CD4-positive, alpha-beta T cell treated with Interferon gamma for 1 hour (primary cell): ENCODE results near the gene HPS1.
A peak's percentile ranks its signal among the peaks of the same experiment; 100 is the strongest.

Source experiments
- DNase-seq: peaks from one replicate; pipeline ENCODE4 v3.0.0-alpha.2; 2020

The HPS1 gene

DNA sequence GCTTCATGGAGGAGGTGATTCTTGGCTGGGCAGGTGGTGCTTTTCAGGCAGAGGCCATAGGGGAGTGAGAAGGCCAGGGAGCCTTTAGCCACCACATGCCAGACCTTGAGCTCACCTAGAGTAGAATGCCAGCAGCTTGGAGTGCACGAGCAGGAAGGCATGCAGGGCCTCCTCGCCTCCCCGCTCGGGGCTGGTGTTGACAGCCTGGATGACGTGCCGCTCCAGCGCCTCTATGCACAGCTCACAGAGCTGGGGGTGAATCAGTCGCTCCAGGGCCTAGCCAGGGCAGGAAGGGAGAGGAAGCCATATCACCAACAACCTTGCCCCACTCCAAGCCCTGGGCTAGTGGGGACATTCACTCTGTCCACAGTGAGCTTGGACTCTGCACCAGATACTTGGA, 15.7 kb downstream of the HPS1 start:
- DNase-seq = no peak

DNA sequence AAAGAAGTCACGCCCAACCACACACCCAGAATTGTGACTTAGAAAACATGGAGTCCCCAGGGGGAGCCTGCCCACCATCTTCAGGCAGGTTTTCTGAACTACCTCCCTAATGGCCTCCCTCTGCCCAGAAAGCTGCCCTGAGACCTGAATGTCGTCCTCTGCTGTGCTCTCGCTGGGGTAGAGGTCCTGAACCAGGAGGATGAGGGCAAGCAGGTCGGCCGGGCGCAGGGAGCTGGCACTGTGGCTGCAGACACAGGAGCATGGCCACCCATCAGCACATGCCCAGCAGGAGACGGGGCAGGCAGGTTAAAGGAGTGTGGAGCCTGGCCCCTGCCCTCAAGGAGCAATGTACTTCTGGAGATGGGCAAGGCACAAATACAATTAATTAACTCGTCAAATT, 16.3 kb downstream of the HPS1 start:
- no peak for DNase-seq

DNA sequence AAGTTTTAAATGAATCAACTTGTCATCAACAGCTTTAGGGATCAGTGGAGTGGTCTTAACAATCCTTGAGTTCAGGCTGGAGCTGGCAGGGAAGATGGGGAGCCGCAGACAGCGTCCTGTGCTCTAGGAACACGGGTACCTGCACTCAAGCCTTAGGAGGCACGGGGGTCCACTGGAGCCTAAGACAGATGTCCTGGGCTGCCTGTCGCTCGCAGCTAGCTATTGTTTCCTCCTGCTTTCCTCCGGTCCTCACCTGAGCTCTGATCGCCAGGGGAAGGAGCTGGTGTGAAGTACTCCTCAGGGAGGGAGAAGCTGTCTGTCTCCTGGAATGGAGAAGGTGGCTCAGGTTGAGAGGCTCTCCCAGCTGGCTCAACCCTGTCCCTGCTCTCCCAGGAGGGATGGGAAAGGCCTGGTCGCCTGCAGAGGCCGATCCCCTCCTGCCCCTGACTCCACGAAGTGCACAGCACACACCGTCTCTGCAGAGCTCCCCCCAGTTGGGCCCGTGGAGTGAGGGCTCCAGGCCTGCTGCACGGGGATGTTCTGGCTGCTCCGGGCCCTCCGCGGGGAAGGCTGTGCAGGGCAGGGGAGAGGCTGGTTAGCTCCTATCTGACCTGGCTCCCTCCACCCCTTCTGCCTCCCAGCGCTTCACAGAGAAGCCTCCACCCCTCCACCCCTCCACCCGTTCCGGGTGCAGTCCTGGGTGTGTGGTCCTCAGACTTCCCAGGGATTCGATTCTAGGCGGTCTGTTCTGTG, 17.2 kb downstream of the HPS1 start:
- DNase-seq = no peak

DNA sequence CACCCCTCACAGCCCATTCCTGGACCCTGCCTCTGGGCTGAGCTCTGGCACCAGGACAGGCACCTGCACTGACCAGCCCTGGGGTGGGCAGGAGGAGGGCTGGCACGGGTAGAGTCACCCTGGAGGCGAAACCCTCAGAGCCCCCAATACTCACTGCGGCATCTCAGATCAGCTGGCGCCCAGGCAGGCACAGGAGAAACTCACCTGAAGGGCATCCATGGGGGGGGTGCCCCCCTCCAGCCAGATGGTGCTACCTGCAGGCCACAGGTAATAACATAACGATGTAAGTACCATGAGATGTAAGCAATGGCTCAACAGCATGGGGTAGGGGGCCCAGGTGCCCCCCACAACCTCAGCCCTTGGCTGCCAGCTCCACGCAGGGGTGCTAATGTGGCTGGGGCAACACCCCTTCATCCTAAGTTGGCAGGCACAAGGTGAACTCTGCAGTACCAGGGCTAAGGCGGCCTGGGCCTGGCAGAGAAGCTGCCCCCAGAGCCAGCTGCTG, 19.7 kb downstream of the HPS1 start:
- DNase-seq = no peak

DNA sequence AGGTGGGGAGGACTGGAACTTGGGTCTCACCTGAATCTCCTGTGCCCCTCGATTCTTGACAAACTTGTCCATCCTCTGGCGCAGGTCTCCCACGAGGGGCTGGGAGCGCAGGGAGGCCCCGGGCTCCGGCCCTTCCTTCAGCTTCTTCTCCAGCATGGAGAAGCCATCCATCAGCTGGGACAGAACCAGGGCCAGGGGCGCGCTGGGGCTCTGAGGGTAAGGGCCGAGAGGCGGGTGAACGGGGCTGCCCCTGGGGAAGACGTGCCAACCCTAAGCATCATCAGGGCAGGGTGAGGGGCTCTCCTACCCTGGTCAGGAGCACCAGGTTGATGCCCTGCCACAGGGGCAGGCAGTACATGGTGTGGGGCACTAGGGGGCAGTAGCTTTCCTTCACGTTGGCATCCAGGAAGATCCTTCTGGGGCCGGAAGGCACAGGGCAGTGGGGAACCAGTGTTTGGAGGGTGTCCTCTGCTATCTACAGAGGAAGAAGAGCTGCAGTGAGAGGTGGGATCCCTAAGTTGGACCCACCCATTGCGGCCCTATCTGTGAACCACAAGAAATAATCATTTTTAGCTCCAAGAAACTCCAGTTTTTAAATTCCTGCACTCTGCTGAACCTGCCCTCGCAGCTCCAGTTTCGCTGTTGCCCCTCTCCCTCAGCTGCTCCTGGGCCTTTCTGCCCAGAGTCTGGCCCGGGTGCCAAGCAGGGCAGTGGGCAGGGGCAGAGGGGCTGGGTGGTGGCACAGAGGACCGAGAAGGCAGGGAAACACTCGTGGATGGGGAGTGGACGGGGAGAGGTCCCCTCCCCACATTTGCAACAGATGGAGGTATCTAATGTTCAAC, 21.0 kb downstream of the HPS1 start:
- DNase-seq = peak; percentile 36

DNA sequence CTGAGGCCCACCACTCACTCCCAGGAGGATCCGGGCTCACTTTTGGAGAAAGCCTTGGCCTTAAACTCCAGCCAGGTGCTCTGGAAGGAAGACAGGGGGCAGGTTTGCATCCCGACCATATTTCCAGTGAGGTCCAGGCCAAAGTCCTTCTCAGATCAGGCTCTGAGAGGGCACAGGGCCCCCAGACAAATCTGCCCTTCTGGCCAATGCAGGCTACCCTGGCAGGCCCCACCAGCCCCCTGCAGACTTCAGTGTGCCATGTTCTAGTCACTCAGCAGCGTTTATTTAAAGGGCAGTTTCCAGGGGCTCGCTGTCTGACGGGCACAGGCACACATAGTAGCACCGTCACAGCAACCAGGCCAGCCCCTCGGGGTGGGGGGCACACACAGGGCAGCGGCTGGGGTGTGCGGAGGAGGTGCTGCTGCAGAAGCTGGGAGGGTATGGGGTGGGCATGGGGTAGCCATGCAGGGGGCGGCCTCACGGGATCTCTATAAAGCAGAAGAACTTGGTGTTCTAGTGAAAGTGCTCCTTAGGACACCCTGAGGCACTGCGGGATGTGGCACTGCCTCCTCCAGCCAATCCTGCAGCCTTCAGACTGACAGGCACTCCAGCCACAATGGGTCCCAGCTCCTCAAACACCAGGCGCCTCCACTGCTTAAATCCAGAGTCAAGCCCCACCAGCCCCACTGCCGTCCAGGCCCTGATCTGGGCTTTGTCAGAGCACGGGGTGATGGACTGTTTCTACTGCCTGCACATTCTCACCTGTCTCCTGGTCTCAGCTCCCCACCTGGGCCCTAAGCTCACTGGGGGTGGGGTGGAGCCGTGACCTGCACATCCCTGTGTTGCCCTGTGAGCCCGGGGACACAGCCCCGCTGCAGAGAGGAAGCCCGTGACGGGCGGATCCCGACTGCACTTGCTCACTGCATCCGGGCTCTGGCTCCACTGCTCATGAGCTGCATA, 22.2 kb downstream of the HPS1 start:
- DNase-seq = no peak

DNA sequence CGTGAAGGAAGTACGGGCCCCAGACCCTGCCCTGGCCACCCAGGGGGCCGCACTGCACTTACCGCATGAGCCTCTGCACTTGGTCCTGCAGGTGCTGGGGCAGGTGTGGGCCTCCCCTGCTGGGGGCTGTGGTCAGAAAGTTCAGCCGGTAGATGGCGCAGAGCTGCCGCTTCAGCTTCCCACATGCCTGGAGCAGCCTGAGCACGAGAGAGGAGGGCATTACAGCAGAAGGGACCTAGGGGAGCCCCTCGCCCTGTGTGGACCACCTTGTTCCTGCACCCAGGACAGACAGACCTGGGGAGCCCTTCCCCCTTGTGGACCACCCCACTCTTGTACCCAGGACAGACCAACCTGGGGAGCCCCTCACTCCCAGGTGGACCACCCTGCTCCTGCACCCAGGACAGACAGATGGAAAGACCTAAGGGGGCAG, 23.0 kb downstream of the HPS1 start:
- no peak for DNase-seq

DNA sequence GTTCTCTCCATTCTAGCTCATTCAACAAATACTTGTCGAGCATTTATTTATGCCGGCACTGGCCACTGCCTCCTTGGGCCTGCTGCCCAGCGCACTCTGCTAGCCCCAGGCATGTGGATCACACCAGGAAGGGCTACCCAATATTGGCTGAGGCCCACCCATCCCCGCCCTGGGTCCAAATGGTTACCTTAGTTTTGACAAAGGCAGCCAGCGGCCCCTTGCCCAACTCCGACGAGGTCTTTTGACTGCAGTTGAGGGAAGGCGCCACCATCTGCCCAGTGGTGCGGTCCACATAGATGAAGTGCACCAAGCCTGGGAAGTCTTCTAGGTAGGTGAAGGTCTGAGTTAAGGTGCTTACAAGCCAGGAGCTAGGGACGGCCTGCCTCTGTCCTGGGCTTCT, 24.6 kb downstream of the HPS1 start:
- no peak for DNase-seq

DNA sequence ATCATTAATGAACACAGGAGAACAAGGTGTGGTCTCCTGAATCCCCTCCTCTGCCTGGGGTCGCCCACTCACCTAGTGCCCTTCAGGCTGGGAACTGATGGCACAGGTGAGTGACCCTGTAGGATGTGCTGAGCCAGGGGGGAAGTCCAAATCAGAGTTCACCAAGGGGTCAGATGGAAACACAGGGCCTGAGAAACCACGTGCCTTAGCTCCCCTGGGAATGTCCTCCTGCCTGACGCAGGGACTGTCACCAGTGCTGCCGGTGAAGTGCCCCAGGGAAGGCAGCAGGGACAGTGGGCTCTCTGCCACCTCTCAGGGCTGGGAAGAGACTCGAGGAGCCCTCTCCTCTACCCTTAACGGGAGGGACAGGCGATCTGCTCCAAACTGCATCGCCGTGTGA, 25.9 kb downstream of the HPS1 start:
- DNase-seq = no peak

DNA sequence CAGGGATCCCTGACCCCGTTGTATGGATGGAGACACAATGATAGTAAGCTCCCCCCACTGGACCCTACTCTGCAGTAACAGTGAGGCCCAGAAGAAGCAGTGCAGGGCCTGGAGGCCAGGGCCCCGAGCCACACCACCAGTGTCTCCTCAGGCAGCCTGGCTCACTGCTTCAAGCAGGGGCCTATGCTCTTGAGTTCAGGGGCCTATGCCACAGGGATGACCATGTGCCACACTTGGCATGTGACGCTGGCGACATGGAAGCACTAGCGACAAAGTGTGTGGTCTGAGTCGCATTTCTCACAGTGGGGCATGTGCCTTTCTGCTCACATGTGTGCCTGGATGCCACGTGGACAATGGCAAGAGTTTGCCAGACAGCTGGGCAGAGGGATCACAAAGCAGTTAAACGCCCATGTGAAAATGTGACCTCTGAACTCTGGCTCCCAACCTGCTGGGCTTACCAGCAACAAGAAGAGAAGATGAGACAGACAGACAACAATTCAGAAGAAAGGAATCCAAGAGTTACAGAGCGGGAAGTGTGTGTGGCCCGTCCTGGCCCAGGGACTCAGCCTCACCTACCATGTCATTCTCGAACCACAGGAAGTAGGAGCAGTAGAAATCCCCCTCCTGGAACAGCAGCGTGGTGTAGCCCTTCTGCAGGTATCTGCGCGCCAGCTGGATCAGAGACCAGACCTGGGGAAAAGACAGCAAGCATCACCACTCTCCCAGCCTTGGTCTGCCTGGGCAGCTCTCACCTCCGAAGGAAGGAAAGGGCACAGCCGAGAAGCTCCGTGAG, 27.1 kb downstream of the HPS1 start:
- DNase-seq = no peak

DNA sequence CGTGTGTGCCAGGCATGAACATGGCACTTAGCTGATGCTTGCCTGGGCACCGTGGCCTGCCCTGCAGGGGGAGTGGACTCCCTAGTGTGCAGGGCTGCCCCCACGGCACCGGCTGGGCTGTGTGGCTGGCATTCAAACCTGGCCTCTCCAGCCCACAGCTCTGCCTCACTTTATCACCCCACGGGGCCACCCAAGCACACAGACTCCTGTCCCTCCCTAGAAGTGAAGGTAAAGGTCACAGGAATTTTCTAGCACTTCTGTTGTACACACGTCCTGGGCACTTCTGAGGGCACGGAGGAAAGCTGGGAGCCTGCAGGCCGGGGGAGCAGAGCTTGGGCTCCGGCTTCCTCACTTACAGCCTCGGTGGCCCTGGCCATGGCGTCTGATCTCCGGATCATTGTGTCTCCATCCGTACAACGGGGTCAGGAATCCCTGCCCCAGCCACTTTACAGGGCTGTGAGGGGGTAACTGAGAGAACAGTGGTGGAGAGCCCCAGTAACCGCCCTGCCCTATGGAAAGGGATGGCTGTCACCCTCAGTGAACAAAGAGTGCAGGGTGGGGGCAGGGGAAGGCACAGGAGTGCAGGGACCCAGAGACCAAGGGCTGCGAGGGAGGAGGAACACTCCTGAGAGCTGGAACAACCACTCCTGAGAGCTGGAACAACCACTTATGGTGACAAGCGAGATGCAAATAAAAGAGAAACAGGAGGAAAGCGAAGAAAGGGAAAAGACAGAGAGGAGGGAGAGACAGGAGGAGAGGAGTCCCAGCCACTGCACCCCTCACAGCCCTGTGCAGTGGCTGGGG, 27.9 kb downstream of the HPS1 start:
- DNase-seq = no peak

DNA sequence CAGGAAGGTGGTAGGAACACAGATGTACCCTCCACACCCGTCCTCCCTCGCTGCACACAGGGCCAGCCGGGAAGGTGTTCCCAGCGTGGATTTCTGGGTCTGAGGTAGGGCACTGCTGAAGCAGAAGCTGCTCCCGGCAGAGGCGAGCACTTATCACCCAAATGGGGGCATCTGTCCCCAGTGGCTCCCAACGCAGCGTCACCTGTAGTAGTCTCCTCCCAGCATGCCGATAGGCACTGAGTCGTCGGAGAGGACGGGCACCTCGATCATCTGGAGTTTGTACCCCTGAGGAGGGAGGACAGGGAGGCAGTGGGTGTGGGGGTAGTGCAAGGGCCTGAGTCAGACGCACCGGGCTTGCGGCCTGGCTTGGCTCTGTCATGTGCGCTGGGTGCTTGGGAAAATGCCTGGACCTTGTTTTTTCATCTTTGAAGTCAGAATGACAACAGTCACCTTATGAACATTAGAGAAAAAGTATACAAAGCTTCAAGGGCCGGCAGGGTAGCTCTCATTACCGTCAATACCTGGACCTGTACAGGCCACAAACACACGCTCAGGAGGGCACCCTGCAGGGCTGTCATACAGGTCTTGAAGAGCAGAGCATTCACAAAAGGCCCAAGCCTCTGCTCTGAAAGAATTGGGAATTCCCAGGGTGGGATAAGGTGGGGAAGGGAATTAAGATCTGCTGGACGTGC, 28.6 kb downstream of the HPS1 start:
- no peak for DNase-seq

DNA sequence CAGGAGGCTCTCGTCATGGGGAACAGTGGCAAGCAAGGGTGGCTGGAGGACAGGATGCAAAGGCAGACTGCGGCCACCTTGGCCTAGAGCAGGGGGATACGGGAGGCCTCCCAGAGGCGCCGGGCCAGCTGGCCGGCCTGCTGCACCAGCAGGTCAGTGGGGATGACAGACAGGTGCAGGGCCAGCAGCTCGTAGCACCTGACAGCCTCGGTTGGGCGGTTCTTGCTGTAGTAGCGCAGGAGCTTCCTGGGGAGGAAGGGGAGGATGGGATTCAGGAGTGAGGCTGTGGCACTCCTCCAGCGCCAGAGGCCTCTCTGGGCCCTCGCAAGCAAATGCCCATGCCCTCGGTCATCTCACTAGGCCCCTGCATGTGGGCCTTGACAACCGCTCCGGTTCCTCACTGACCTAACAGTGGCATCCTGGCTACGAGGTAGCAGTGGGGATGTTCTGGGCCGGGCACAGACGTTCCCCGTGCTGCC, 29.2 kb downstream of the HPS1 start:
- no peak for DNase-seq

DNA sequence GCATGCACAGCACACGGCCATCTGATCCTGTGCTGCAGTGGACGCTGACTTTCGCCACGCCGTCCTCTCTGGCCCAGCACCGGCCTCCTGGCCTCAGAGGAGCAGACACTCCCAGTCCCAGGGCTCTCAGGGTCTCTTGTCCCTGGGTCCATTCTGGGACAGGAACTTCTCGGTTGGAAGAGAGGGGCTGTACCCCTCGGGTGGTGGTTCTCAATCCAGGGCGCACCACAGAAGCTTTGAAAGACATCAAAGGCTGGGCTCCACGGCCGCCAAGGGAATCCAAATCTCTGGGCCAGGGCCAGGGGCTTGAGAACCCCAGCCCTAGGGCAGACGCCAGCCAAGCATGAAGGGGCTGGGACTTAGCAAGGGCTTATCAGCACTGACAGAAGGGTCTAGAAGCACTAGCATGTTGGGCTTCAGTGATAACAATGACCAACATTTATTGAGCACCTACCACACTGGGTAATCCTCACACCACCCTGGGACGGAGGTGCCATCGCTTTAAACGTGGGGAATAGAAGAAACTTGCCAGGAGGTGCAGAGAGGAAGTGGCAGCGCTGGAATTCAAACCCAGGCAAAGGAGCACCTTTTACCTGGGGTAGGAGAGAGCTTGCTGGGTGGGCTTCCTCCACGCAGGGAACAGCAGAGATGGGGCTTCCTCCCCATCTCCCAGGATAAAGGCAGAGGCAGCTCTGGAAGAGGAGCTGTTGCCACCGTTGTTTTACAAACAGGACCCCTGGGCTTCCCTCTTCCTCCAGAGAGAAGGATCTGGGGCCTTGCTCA, 29.9 kb downstream of the HPS1 start:
- no peak for DNase-seq

DNA sequence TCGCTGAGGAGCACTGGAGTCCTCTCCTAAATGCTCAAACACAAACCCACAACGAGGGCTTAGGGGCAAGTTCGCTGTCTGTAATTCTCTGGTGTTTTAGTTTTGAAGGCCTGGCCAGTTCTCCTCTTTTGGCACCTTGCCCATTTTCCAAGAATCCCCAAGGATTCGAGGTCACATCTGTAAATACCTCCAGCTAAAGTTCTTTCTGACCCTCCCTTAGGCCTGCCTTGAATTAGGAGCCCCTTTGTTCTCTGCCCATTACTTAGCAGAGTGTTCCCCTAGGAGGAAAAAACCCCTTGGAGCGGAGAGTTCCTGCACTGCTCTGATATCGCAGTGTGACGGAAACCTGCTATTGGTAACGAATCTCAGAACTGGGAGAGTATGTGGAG, 31.0 kb downstream of the HPS1 start:
- no peak for DNase-seq

DNA sequence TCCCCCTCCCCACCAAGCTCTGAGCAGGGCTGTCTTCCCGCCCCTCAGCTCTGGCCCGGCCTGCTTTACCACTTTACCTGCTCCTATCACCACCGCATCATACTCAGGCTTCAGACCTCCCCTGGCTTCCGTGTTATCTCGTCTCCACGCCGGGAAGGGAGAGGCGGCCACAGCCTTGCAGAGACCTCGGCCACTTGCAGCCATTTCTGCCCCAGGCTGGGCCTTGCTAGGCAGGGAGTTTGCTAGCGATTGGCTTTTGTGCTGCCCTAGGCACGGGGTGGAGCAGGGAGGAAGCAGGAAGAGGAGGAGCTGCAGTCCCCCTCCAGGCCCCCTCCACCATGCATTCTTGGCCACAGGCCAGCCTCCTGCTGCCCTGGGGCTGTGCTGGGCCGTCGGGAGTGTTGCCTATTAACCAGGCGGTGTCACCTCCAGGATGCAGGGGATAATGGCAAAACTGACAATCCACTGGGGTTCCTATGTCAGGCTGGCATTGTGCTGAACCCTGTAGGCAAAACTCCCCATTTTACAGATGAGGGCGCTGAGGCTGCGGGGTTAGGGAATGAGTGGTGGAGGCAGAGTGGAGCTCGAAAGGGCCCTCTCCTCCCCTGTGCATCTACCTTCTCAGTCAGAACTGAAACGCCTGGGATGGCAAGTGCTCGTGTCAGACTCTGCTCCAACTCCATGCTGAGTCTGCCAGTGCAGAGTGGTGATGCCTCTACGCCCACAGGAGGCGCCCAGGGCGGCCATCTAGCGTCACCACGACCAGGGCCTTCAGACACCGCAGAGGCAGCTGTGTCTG, 31.6 kb downstream of the HPS1 start, which contains the start of gene PYROXD2:
Gene PYROXD2 (minus strand): TSS at position 251 of the 799 bp plus-strand sequence. CDS start 47 bp downstream, at position 204.
- peak; percentile 45 for DNase-seq

DNA sequence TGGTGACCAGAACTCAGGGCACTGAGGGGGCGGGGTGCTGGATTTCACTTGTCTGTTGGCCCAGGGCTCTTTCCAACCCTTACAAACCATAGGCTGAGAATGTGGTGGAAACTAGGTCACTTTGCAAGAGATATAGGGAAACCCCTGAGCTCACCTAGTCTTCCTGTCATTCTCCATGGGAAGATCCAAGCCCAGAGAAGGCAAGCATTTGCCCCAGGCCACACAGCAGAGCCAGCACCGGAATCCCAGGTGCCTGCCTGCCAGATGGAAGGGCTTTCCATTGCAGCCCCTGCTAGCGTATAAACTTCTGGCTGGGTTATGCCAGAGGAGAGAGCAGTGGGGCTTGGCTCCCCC, 32.2 kb downstream of the HPS1 start:
- DNase-seq = no peak

DNA sequence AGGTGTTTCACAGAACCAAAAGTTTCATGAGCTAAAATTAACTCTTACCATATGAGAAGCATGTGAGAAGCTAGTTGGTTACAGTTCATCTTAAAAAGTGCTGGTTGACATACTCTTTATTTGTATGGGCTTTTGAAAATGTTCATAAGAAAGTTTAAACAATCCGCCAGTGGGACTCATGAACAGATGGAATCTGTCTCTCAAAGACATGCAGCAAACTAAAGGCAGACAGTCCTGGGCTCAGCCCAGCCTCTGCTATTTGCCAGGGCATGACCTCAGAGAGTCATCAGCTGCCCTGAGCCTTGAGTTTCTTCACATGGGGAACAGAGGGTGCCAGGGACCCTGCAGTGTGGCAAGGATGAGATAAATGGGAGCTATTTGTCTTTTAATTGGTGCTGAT, 35.0 kb downstream of the HPS1 start:
- DNase-seq = no peak

DNA sequence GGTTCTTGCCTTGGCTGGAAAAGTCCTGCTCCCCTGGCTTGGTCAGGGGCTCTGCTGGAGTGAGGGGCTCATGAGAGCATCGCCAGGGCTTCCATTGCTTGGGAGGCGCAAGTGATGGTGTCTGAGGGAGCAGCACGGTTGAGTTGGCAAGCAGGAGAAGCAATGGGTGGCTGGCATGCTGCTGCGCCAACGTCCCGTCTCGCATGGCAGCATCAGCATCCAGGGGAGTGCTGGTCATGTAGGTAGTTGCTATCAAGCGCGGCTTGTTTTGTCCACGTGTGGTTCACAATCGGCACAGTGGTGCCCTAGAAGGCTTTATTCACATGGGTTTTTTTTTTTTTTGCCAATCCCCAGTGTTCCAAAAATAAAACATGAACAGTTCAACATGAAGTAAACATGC, 35.6 kb downstream of the HPS1 start:
- no peak for DNase-seq
